SHP77 (cell line): Measurements from ENCODE around the gene ING1.
"Not testable (repeated sequence)": the region's sequence is repeated elsewhere in the genome, so short reads cannot be mapped to it uniquely, and the experiment has no call there.

ENCODE experiments used
- DNase-seq, 2 experiments: peaks; one replicate each; lab custom pipeline; 2025; lab: John Stamatoyannopoulos, UW

ING1 gene

GRCh38 chr13:110715395-110716246, 2.1 kb downstream of the ING1 start:
- peak; percentile 100 for DNase-seq

- DNase-seq, result peak in 1 of 2 experiments; percentile 24
Measured at GRCh38 chr13:110716247-110716515, 2.7 kb downstream of the ING1 start.

GRCh38 chr13:110719036-110719710, 5.7 kb downstream of the ING1 start:
- no peak for DNase-seq

- no peak for DNase-seq
Measured at GRCh38 chr13:110722971-110723370, 9.5 kb downstream of the ING1 start.

- no peak for DNase-seq
Measured at GRCh38 chr13:110723598-110723997, 10.1 kb downstream of the ING1 start.

GRCh38 chr13:110726153-110726552, 12.7 kb downstream of the ING1 start:
- DNase-seq, result not testable (repeated sequence)

GRCh38 chr13:110726726-110727125, 13.2 kb downstream of the ING1 start:
- peak; percentile 13 to 76 for DNase-seq

- no peak for DNase-seq
Measured at GRCh38 chr13:110731072-110731471, 17.6 kb downstream of the ING1 start.

- DNase-seq, result no peak
Measured at GRCh38 chr13:110734561-110734960, 21.1 kb downstream of the ING1 start.

- no peak for DNase-seq
Measured at GRCh38 chr13:110737555-110737954, 24.1 kb downstream of the ING1 start.

GRCh38 chr13:110743687-110744086, 30.2 kb downstream of the ING1 start:
- DNase-seq, result no peak

- no peak for DNase-seq
Measured at GRCh38 chr13:110746438-110746837, 32.9 kb downstream of the ING1 start.

GRCh38 chr13:110748271-110748670, 34.8 kb downstream of the ING1 start:
- DNase-seq, result no peak

GRCh38 chr13:110756219-110756631, 42.7 kb downstream of the ING1 start:
- no peak for DNase-seq

GRCh38 chr13:110757296-110757695, 43.8 kb downstream of the ING1 start:
- DNase-seq, result no peak

- DNase-seq, result no peak
Measured at GRCh38 chr13:110758195-110758805, 44.8 kb downstream of the ING1 start.

- DNase-seq, result no peak
Measured at GRCh38 chr13:110759710-110760109, 46.2 kb downstream of the ING1 start.

GRCh38 chr13:110760611-110761010, 47.1 kb downstream of the ING1 start:
- DNase-seq, result no peak

- no peak for DNase-seq
Measured at GRCh38 chr13:110766671-110767430, 53.4 kb downstream of the ING1 start.

- no peak for DNase-seq
Measured at GRCh38 chr13:110767476-110767875, 54.0 kb downstream of the ING1 start.

GRCh38 chr13:110769097-110769496, 55.6 kb downstream of the ING1 start:
- no peak for DNase-seq

GRCh38 chr13:110770678-110771077, 57.2 kb downstream of the ING1 start:
- no peak for DNase-seq
